Measurements from ENCODE around the gene SYT5.
"Not testable (repeated sequence)": the region's sequence is repeated elsewhere in the genome, so short reads cannot be mapped to it uniquely, and the experiment has no call there.

The SYT5 gene

DNA sequence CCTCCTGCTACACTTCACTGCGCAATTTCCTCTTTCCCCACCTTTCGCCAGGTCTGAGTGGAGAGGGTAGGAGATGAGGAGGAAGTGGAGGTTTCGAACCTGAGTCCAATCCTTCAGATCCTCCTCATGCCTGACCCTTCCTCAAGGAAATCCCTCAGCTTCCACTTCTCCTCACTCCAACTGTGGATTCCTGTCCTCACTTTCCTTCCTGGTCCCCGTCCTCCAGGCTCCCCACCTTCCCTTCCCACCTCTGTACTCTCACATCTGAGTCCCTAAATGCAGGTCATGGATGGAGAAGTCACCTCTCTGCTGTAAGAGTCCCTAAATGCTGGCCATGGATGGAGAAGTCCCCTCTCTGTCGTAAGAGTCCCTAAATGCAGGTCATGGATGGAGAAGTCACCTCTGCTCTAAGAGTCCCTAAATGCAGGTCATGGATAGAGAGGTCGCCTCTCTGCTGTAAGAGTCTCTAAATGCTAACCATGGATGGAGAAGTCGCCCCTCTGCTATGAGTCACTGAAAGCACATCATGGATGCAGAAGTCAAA is 45.4 kb upstream of the SYT5 start:
- H3K27ac ChIP-seq, result no peak overlapping the region
- no peaks in the 10 kb centered on the region for H4K20me1 ChIP-seq (ENCODE audit: insufficient read depth)
- H3K4me2 ChIP-seq, result no peak overlapping the region
- no peaks in the 10 kb centered on the region for H3K4me1 ChIP-seq (ENCODE audit: low read depth, poor library complexity, severe bottlenecking)
- H3K36me3 ChIP-seq (ENCODE audit: insufficient read depth), result no peaks in the 10 kb centered on the region
- no peaks in the 10 kb centered on the region for H3K27me3 ChIP-seq (ENCODE audit: insufficient read depth, low read depth)
- no peaks in the 10 kb centered on the region for H3K79me2 ChIP-seq (ENCODE audit: insufficient read depth, low read depth)
- H2AFZ ChIP-seq (ENCODE audit: low read depth), result no peak overlapping the region
- H3K9ac ChIP-seq, result no peak overlapping the region
- H3K4me3 ChIP-seq (IDR thresholded peaks at IDR 0.05; ENCODE audit: insufficient read depth, low read depth, low read length), result no peak overlapping the region
- no peak for TF ChIP-seq CTCF (conservative IDR thresholded peaks at IDR 0.05; ENCODE audit: low read depth, low read length)

- H3K36me3 ChIP-seq (ENCODE audit: insufficient read depth); H3K4me1 ChIP-seq (ENCODE audit: low read depth, poor library complexity, severe bottlenecking); H3K79me2 ChIP-seq (ENCODE audit: insufficient read depth, low read depth); H2AFZ ChIP-seq (ENCODE audit: low read depth); H3K4me2 ChIP-seq; H3K27me3 ChIP-seq (ENCODE audit: insufficient read depth, low read depth); H3K27ac ChIP-seq; H3K9ac ChIP-seq; H4K20me1 ChIP-seq (ENCODE audit: insufficient read depth); H3K4me3 ChIP-seq (IDR thresholded peaks at IDR 0.05; ENCODE audit: insufficient read depth, low read depth, low read length): not testable (repeated sequence)
These were observed 44.8 kb upstream of the SYT5 start for GRCh38 chr19:55224679-55225414.

- no peaks in the 10 kb centered on the region for H3K79me2 ChIP-seq (ENCODE audit: insufficient read depth, low read depth)
- H2AFZ ChIP-seq (ENCODE audit: low read depth), result no peak overlapping the region
- no peaks in the 10 kb centered on the region for H3K4me1 ChIP-seq (ENCODE audit: low read depth, poor library complexity, severe bottlenecking)
- H3K36me3 ChIP-seq (ENCODE audit: insufficient read depth), result no peaks in the 10 kb centered on the region
- no peak overlapping the region for H3K4me3 ChIP-seq (IDR thresholded peaks at IDR 0.05; ENCODE audit: insufficient read depth, low read depth, low read length)
- TF ChIP-seq CTCF (conservative IDR thresholded peaks at IDR 0.05; ENCODE audit: low read depth, low read length), result no peak
- no peak overlapping the region for H3K27ac ChIP-seq
- H3K9ac ChIP-seq, result no peak overlapping the region
- no peaks in the 10 kb centered on the region for H3K27me3 ChIP-seq (ENCODE audit: insufficient read depth, low read depth)
- H3K4me2 ChIP-seq, result no peak overlapping the region
- no peaks in the 10 kb centered on the region for H4K20me1 ChIP-seq (ENCODE audit: insufficient read depth)
These were observed 44.1 kb upstream of the SYT5 start for GRCh38 chr19:55224038-55224665.

DNA sequence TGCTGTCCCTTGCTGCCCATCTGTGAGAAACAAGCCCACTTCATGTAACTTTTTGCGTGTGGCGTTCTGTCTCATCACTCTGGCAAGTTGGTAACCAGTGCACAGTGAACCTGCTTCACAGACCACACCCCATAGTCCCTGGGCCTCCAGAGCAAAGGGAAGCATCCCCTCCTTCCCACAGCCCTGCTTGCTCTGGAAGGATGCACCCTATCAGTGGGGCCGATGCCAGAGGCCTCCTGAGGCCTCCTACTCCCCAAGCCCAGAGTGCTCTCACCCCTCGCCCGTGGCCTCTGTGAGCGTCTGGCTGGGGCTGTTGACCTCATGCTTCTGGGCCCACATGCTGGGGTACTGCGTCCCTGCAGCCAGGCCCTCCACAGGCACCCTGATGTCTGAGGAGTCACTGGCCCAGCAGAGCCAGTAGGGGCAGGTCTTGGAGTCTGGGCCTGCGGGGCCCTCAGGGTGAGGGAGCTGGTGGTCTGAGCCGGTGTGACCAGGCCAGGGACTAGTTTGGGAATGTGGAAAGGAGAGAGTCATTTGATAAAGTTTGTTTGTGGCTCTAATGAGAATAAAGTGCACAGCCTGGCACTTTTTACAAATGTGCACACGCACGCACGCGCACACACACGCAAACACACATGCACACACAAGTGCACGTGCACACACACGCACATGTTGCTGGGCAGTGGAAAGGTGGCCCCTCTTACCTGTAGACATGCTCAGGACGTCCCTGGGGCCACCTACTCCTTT is 43.4 kb upstream of the SYT5 start:
- Histone ChIP-seq H3K4me2 (no peak overlapping the region), H4K20me1 (ENCODE audit: insufficient read depth) (no peaks in the 10 kb centered on the region), H3K4me1 (ENCODE audit: low read depth, poor library complexity, severe bottlenecking) (no peaks in the 10 kb centered on the region), H3K36me3 (ENCODE audit: insufficient read depth) (no peaks in the 10 kb centered on the region), H3K27me3 (ENCODE audit: insufficient read depth, low read depth) (no peaks in the 10 kb centered on the region), H3K9ac (no peak overlapping the region), H2AFZ (ENCODE audit: low read depth) (no peak overlapping the region), H3K4me3 (IDR thresholded peaks at IDR 0.05; ENCODE audit: insufficient read depth, low read depth, low read length) (no peak overlapping the region), H3K27ac (no peak overlapping the region), H3K79me2 (ENCODE audit: insufficient read depth, low read depth) (no peaks in the 10 kb centered on the region)
- no peak for TF ChIP-seq CTCF (conservative IDR thresholded peaks at IDR 0.05; ENCODE audit: low read depth, low read length)

All from KMS-11 (cell line).